H1 (cell line): Measurements from ENCODE around the gene DPH6. TPM values are rescaled to one million over a fixed set of nuclear protein-coding genes. Genes with fewer than 3 reads are reported as not detected.

ENCODE experiments used
- CTCF ChIA-PET: fragments of 300-600 bp; sonication (Branson Sonifier 250); formaldehyde crosslinking; loops from one replicate; lab custom pipeline; 2021; ENCODE audit not compliant: partially characterized antibody; lab: Charles Lee
- POLR2A ChIA-PET: fragments of 300-600 bp; sonication (Branson Sonifier 250); formaldehyde crosslinking; loops from one replicate; lab custom pipeline; 2021; ENCODE audit warnings: inconsistent platforms; ENCODE audit not compliant: partially characterized antibody; lab: Charles Lee
- DNase-seq, 2 experiments: peaks; one replicate each; pipeline versions ENCODE4 v3.0.0 to v3.0.0-alpha.2; 2010 to 2022; ENCODE audit warnings: low spot score in 2 of 2, low read depth in 1 of 2, mixed read lengths in 1 of 2
- FAIRE-seq: peaks from 2 replicates; lab custom pipeline; 2011; peaks lifted over from hg19 to GRCh38; lab: Jason Lieb, UNC
- H2AFZ ChIP-seq: 2 replicates; pipeline ENCODE4 v1.8.1; 2012; ENCODE audit warnings: low read length, inconsistent platforms
- H2AK5ac ChIP-seq: 2 replicates; pipeline ENCODE4 v1.6.1; 2013; ENCODE audit warnings: low read depth, low read length
- H2BK120ac ChIP-seq: replicated peaks from 2 replicates; pipeline ENCODE3; 2013; ENCODE audit warnings: low read depth, low read length, inconsistent platforms
- H2BK12ac ChIP-seq: 2 replicates; pipeline ENCODE4 v1.6.1; 2013; ENCODE audit warnings: low read depth, low read length
- H2BK15ac ChIP-seq: 2 replicates; pipeline ENCODE4 v1.6.1; 2013; ENCODE audit warnings: low read length
- H2BK20ac ChIP-seq: 2 replicates; pipeline ENCODE4 v1.6.1; 2013; ENCODE audit warnings: low read length
- H2BK5ac ChIP-seq: 2 replicates; pipeline ENCODE4 v1.6.1; 2013; ENCODE audit warnings: low read depth, low read length
- H3K14ac ChIP-seq: 2 replicates; pipeline ENCODE4 v1.6.1; 2013; ENCODE audit warnings: inconsistent platforms; ENCODE audit not compliant: insufficient read length
- H3K18ac ChIP-seq: 2 replicates; pipeline ENCODE4 v1.6.1; 2013; ENCODE audit warnings: low read length; ENCODE audit errors: extremely low read depth
- H3K23ac ChIP-seq: 2 replicates; pipeline ENCODE4 v1.6.1; 2013; ENCODE audit warnings: inconsistent platforms; ENCODE audit not compliant: insufficient read length
- H3K23me2 ChIP-seq: 2 replicates; pipeline ENCODE4 v1.6.1; 2013; ENCODE audit warnings: low read depth, low read length
- H3K27ac ChIP-seq: 2 replicates; pipeline ENCODE4 v1.6.1; 2011; ENCODE audit warnings: low read depth, low read length, inconsistent platforms
- H3K27me3 ChIP-seq, 4 experiments: replicated peaks in 1 of 4; 1 replicate in 1 of 4; 2 replicates in 3 of 4; pipeline versions ENCODE4 v1.6.1 to v1.8.1; 2011 to 2013; ENCODE audit warnings: low read length in 3 of 4, mild to moderate bottlenecking in 3 of 4, inconsistent platforms in 2 of 4, mixed read lengths in 2 of 4, moderate library complexity in 1 of 4; ENCODE audit not compliant: control insufficient read depth in 3 of 4, insufficient read depth in 3 of 4; ENCODE audit errors: extremely low read depth in 1 of 4
- H3K36me3 ChIP-seq, 4 experiments: 2 replicates each; pipeline versions ENCODE4 v1.6.1 to v1.8.1; 2011 to 2013; ENCODE audit warnings: mild to moderate bottlenecking in 4 of 4, low read length in 3 of 4, moderate library complexity in 2 of 4, control low read depth in 1 of 4, inconsistent platforms in 1 of 4; ENCODE audit not compliant: insufficient read depth in 4 of 4, control insufficient read depth in 2 of 4
- H3K4ac ChIP-seq: replicated peaks from 2 replicates; pipeline ENCODE3; 2013; ENCODE audit warnings: low read length, low read depth, mixed read lengths, inconsistent platforms; ENCODE audit not compliant: insufficient read length
- H3K4me1 ChIP-seq, 4 experiments: replicated peaks in 1 of 4; 1 replicate in 1 of 4; 2 replicates in 3 of 4; pipeline versions ENCODE4 v1.6.1 to v1.8.1; 2011 to 2013; ENCODE audit warnings: low read length in 3 of 4, inconsistent platforms in 2 of 4, mixed read lengths in 1 of 4; ENCODE audit not compliant: insufficient read depth in 4 of 4, control insufficient read depth in 3 of 4
- H3K4me2 ChIP-seq, 2 experiments: 2 replicates each; pipeline versions ENCODE4 v1.6.1 to v1.8.1; 2011 to 2013; ENCODE audit warnings: low read depth in 2 of 2, low read length in 2 of 2, control low read depth in 1 of 2, inconsistent platforms in 1 of 2, mild to moderate bottlenecking in 1 of 2; ENCODE audit not compliant: insufficient read depth in 1 of 2
- H3K4me3 ChIP-seq, 4 experiments: fragments of 200-600, 300-600 bp in 1 of 4; sonication (generic), shearing (Covaris generic), sonication (Bioruptor Twin) in 1 of 4; 2 replicates each; pipeline versions ENCODE4 v1.5.1 to v1.8.1; 2011 to 2016; ENCODE audit warnings: low read length in 4 of 4, low read depth in 3 of 4, control low read depth in 2 of 4, inconsistent platforms in 2 of 4, mild to moderate bottlenecking in 2 of 4, mixed read lengths in 1 of 4, moderate library complexity in 1 of 4; ENCODE audit not compliant: insufficient read depth in 2 of 4; ENCODE audit errors: extremely low read depth in 1 of 4
- H3K56ac ChIP-seq: replicated peaks from 2 replicates; pipeline ENCODE3; 2013; ENCODE audit warnings: low read depth, mild to moderate bottlenecking, mixed read lengths, low read length, inconsistent platforms; ENCODE audit not compliant: insufficient read length
- H3K79me1 ChIP-seq: 2 replicates; pipeline ENCODE4 v1.6.1; 2013; ENCODE audit warnings: low read depth, low read length, control low read depth
- H3K79me2 ChIP-seq, 2 experiments: 2 replicates each; pipeline versions ENCODE4 v1.6.1 to v1.8.1; 2012 to 2013; ENCODE audit warnings: low read length in 2 of 2, mild to moderate bottlenecking in 2 of 2, inconsistent platforms in 1 of 2; ENCODE audit not compliant: insufficient read depth in 2 of 2, control insufficient read depth in 1 of 2
- H3K9ac ChIP-seq, 4 experiments: replicated peaks in 1 of 4; 1 replicate in 1 of 4; 2 replicates in 3 of 4; pipeline versions ENCODE4 v1.6.1 to v1.8.1; 2011 to 2013; ENCODE audit warnings: low read depth in 3 of 4, low read length in 3 of 4, control low read depth in 2 of 4, mild to moderate bottlenecking in 2 of 4, moderate library complexity in 2 of 4, inconsistent platforms in 1 of 4; ENCODE audit errors: extremely low read depth in 1 of 4
- H3K9me3 ChIP-seq, 2 experiments: 2 replicates each; pipeline versions ENCODE4 v1.6.1 to v1.8.1; 2012 to 2013; ENCODE audit warnings: mild to moderate bottlenecking in 2 of 2, moderate library complexity in 2 of 2, control low read depth in 1 of 2, inconsistent platforms in 1 of 2, low read depth in 1 of 2, low read length in 1 of 2, mixed read lengths in 1 of 2; ENCODE audit not compliant: insufficient read depth in 2 of 2
- H4K20me1 ChIP-seq, 2 experiments: replicated peaks in 1 of 2; 2 replicates each; pipeline versions ENCODE3 to v1.8.1; 2011 to 2013; ENCODE audit warnings: inconsistent platforms in 2 of 2, low read length in 2 of 2, mild to moderate bottlenecking in 1 of 2; ENCODE audit not compliant: insufficient read depth in 2 of 2, control insufficient read depth in 1 of 2
- H4K5ac ChIP-seq: 2 replicates; pipeline ENCODE4 v1.6.1; 2013; ENCODE audit warnings: low read length, low read depth, mixed read lengths, inconsistent platforms; ENCODE audit not compliant: insufficient read length
- H4K8ac ChIP-seq: 2 replicates; pipeline ENCODE4 v1.8.0; 2013; ENCODE audit warnings: mild to moderate bottlenecking, moderate library complexity, low read length, inconsistent platforms; ENCODE audit not compliant: insufficient read depth; ENCODE audit errors: extremely low read depth
- H4K91ac ChIP-seq: replicated peaks from 2 replicates; pipeline ENCODE3; 2013; ENCODE audit warnings: low read length, mixed read lengths, inconsistent platforms; ENCODE audit not compliant: insufficient read length
- ASH2L ChIP-seq: fragments of 200-600, 300-600 bp; sonication (generic); IDR thresholded peaks from one replicate; pipeline ENCODE4 v1.7.1; 2017; ENCODE audit warnings: low read length
- BACH1 ChIP-seq: IDR thresholded peaks from 2 replicates; pipeline ENCODE4 v1.6.1; 2012; ENCODE audit warnings: low read length, improper control_type of control experiment
- BRCA1 ChIP-seq: IDR thresholded peaks from 2 replicates; pipeline ENCODE4 v1.6.1; 2012; ENCODE audit warnings: low read depth, low read length, improper control_type of control experiment
- CBX8 ChIP-seq: fragments of 300-800, 300-1000 bp; sonication (generic); IDR thresholded peaks from 2 replicates; pipeline ENCODE4 v1.7.1; 2016; ENCODE audit warnings: low read depth, low read length, borderline replicate concordance
- CREB1 ChIP-seq: IDR thresholded peaks from 2 replicates; pipeline ENCODE4 v1.6.1; 2012; ENCODE audit warnings: inconsistent platforms
- HDAC6 ChIP-seq: IDR thresholded peaks from one replicate; pipeline ENCODE4 v1.7.1; 2012; ENCODE audit warnings: low read depth, mild to moderate bottlenecking, inconsistent platforms, low read length, moderate library complexity
- JUN ChIP-seq: IDR thresholded peaks from 2 replicates; pipeline ENCODE4 v1.6.1; 2011; ENCODE audit warnings: low read depth, mild to moderate bottlenecking, improper control_type of control experiment, low read length
- KDM5A ChIP-seq: fragments of 200-600 bp; IDR thresholded peaks from 2 replicates; pipeline ENCODE4 v1.7.1; 2012; ENCODE audit warnings: mild to moderate bottlenecking, low read length, inconsistent platforms, mixed read lengths
- MAX ChIP-seq: IDR thresholded peaks from 2 replicates; pipeline ENCODE4 v1.6.1; 2012; ENCODE audit warnings: inconsistent platforms
- NRF1 ChIP-seq: IDR thresholded peaks from 2 replicates; pipeline ENCODE4 v1.6.1; 2011; ENCODE audit warnings: mild to moderate bottlenecking, low read depth, low read length, improper control_type of control experiment
- RFX5 ChIP-seq: IDR thresholded peaks from 2 replicates; pipeline ENCODE4 v1.6.1; 2011; ENCODE audit warnings: low read depth, low read length, improper control_type of control experiment, borderline replicate concordance
- SAP30 ChIP-seq: fragments of 300-600 bp; sonication (generic); IDR thresholded peaks from 2 replicates; pipeline ENCODE4 v1.7.1; 2012; ENCODE audit warnings: low read length, moderate library complexity, mild to moderate bottlenecking, inconsistent platforms; ENCODE audit not compliant: insufficient read depth, insufficient replicate concordance
- ZNF274 ChIP-seq: IDR thresholded peaks from 2 replicates; pipeline ENCODE4 v1.7.0; 2012; ENCODE audit warnings: low read length, borderline replicate concordance; ENCODE audit errors: extremely low read depth
- WGBS, 2 experiments: shearing (Covaris generic) in 1 of 2; methylation state at CpG; one replicate each; pipeline versions ENCODE4 v1.1.6 to v1.1.7; 2013 to 2015; ENCODE audit warnings: low lambda C conversion rate in 2 of 2, mixed read lengths in 2 of 2, inconsistent platforms in 1 of 2, low coverage in 1 of 2, missing lambda C conversion rate in 1 of 2; ENCODE audit not compliant: insufficient replicate concordance in 2 of 2, insufficient coverage in 1 of 2, insufficient read length in 1 of 2; ENCODE audit errors: extremely low coverage in 1 of 2, missing lambda C conversion rate in 1 of 2; 5-methylcytosine and 5-hydroxymethylcytosine counted together
- polyA plus RNA-seq, 7 experiments: library from polyadenylated mRNA; depleted of rRNA in 3 of 7; stranded (reverse) in 5 of 7; unstranded in 2 of 7; fragments of >200 nt in 5 of 7; fragments of 200-250 nt in 2 of 7; gene quantifications; 1 replicate in 5 of 7; 2 replicates in 1 of 7; 4 replicates in 1 of 7; pipeline versions ENCODE4 v1.2.1 to v1.2.3, GENCODE V29; 2011 to 2013; ENCODE audit warnings: missing spikeins in 2 of 7, mixed read lengths in 2 of 7
- total RNA-seq: library from RNA; stranded (reverse); fragmentation: NEBNext Ultra II Directional; extraction: Animal tissue kit (Norgen Biotek cat#: 25700); gene quantifications from 2 replicates; pipeline ENCODE4 v1.2.1, GENCODE V29; 2021

The DPH6 gene
- total and polyA plus RNA-seq, 2 of the 8 experiments (the other 6 are each of a cell fraction or from before 2014, with no cell fraction given) = 21.6 to 30.5 TPM

GRCh38 chr15:35381328-35381727, 164.6 kb downstream of the DPH6 start:
- WGBS, 2 experiments = 85% methylated on average over 3 of the region's 3 CpGs; no CpG with 5 or more reads in 1 of the 2 experiments
- H3K56ac ChIP-seq = no peak overlapping the region
- no peak overlapping the region for H4K91ac ChIP-seq
- H3K9ac ChIP-seq = no peak overlapping the region
- H3K4me1 ChIP-seq = no peaks in the 10 kb centered on the region
- H3K79me1 ChIP-seq = no peaks in the 10 kb centered on the region
- no peaks in the 10 kb centered on the region for H4K20me1 ChIP-seq
- ChIA-PET POLR2A (no interaction called here), CTCF (no interaction called here)
- H3K23ac ChIP-seq = no peak overlapping the region
- H3K4me2 ChIP-seq = no peak overlapping the region
- H2AFZ ChIP-seq = no peak overlapping the region
- no peak overlapping the region for H3K14ac ChIP-seq
- H3K23me2 ChIP-seq = no peaks in the 10 kb centered on the region
- no peak overlapping the region for H2BK120ac ChIP-seq
- FAIRE-seq (no peak), DNase-seq (no peak)
- no peak overlapping the region for H4K8ac ChIP-seq
- no peak overlapping the region for H2BK15ac ChIP-seq
- no peak overlapping the region for H3K27ac ChIP-seq
- no peak overlapping the region for H3K4ac ChIP-seq
- H3K18ac ChIP-seq = no peak overlapping the region
- H2AK5ac ChIP-seq = no peak overlapping the region
- H3K9me3 ChIP-seq = no peaks in the 10 kb centered on the region
- H3K79me2 ChIP-seq = no peaks in the 10 kb centered on the region
- no peak overlapping the region for H2BK20ac ChIP-seq
- H3K27me3 ChIP-seq = no peaks in the 10 kb centered on the region
- H2BK5ac ChIP-seq = no peak overlapping the region
- no peak overlapping the region for H3K4me3 ChIP-seq
- H4K5ac ChIP-seq = no peak overlapping the region
- H2BK12ac ChIP-seq = no peak overlapping the region
- H3K36me3 ChIP-seq = no peaks in the 10 kb centered on the region
- TF ChIP-seq JUN (no peak), NRF1 (no peak), CREB1 (no peak), SAP30 (no peak), BACH1 (no peak), RFX5 (no peak), KDM5A (no peak), BRCA1 (no peak), CBX8 (no peak), MAX (no peak), HDAC6 (no peak), ASH2L (no peak), ZNF274 (no peak)
